Muscle layer of duodenum (tissue), 2 donors: ENCODE measurements around the gene NTRK1.

Experiments
- H3K27ac ChIP-seq: one replicate; pipeline ENCODE4 v1.7.0; 2013; ENCODE audit warnings: mild to moderate bottlenecking, low read length
- H3K27me3 ChIP-seq: one replicate; pipeline ENCODE4 v1.7.0; 2013; ENCODE audit warnings: low read depth, mild to moderate bottlenecking, control low read depth, low read length
- H3K36me3 ChIP-seq, 2 donors: one replicate each; pipeline ENCODE4 v1.7.0; 2013; ENCODE audit warnings: low read length in 2 of 2, control low read depth in 1 of 2, mild to moderate bottlenecking in 1 of 2; ENCODE audit not compliant: insufficient read depth in 2 of 2, control insufficient read depth in 1 of 2
- H3K4me1 ChIP-seq, 2 donors: one replicate each; pipeline ENCODE4 v1.7.0; 2013; ENCODE audit warnings: low read length in 2 of 2, mild to moderate bottlenecking in 2 of 2, control low read depth in 1 of 2, moderate library complexity in 1 of 2; ENCODE audit not compliant: insufficient read depth in 2 of 2, control insufficient read depth in 1 of 2
- H3K4me3 ChIP-seq, 2 donors: one replicate each; pipeline ENCODE4 v1.7.0; 2013; ENCODE audit warnings: low read length in 2 of 2, low read depth in 1 of 2, mild to moderate bottlenecking in 1 of 2
- H3K9me3 ChIP-seq, 2 donors: one replicate each; pipeline ENCODE4 v1.7.0; 2013; ENCODE audit warnings: low read length in 2 of 2, control low read depth in 1 of 2, mild to moderate bottlenecking in 1 of 2; ENCODE audit not compliant: control insufficient read depth in 1 of 2
- donor health status: healthy.

Gene NTRK1

DNA sequence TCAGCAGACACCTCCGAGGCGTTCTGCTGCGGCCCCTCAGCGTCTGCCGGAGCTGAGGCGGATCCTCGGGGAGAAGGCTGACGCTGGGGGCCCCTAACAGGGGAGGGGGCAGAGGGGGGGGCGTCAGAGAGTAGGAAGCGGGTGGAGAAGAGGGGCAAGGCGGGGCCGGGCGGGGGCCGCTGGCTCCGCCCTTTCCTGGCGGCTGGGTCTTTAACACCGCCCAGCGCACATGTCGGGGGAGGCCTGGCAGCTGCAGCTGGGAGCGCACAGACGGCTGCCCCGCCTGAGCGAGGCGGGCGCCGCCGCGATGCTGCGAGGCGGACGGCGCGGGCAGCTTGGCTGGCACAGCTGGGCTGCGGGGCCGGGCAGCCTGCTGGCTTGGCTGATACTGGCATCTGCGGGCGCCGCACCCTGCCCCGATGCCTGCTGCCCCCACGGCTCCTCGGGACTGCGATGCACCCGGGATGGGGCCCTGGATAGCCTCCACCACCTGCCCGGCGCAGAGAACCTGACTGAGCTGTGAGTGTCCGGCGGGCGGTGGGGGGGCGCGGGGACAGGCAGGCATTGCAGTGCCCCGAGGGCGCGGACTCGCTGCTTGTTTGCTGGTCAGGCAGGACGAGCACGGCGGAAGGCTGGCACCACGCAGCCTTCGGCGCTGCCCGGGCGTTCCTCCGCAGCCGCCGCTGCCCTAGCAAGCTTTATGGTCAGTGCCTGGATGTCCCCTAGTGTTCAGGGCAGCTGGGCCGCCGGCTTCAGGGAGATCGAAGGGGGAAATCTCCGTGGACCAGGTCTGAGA is at the start of gene NTRK1:
TSS of gene NTRK1 (plus strand) at position 238 of the 796 bp plus-strand sequence. CDS start at position 308, 70 bp downstream.
- Histone ChIP-seq H3K27me3 (peaks cover 70% of the 10 kb centered on the region), H3K4me3 (peak within 1 kb of the TSS; percentile 53 to 56), H3K36me3 (no peaks in the 10 kb centered on the region), H3K4me1 (peaks cover 4 to 29% of the 10 kb centered on the region in 2 donors), H3K9me3 (no peaks in the 10 kb centered on the region), H3K27ac (no peak within 1 kb of the TSS)

DNA sequence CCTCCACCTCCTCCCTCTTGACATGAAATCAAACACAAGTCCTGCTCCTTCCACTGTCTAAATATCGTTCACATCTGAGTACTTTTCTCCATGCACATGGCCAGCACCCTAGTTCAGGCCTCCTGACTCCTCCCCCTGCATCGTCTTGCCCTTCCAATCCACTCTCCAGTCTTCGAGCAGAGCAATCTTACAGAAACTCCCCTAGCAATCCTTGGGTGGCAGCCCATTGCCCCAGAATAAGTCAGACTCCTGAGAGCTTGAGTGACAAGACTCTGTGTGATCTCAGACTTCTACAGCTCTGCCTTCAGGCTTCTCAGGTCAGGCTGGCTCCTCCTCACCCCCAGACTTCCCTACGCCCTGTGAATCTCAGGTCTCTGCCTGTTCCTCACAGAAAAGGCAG is 49.5 kb upstream of the NTRK1 start:
- Histone ChIP-seq H3K4me3 (no peak overlapping the region), H3K9me3 (no peaks in the 10 kb centered on the region), H3K36me3 (no peaks in the 10 kb centered on the region), H3K27ac (no peak overlapping the region), H3K4me1 (peaks cover 0 to 36% of the 10 kb centered on the region in 2 donors), H3K27me3 (no peaks in the 10 kb centered on the region)

DNA sequence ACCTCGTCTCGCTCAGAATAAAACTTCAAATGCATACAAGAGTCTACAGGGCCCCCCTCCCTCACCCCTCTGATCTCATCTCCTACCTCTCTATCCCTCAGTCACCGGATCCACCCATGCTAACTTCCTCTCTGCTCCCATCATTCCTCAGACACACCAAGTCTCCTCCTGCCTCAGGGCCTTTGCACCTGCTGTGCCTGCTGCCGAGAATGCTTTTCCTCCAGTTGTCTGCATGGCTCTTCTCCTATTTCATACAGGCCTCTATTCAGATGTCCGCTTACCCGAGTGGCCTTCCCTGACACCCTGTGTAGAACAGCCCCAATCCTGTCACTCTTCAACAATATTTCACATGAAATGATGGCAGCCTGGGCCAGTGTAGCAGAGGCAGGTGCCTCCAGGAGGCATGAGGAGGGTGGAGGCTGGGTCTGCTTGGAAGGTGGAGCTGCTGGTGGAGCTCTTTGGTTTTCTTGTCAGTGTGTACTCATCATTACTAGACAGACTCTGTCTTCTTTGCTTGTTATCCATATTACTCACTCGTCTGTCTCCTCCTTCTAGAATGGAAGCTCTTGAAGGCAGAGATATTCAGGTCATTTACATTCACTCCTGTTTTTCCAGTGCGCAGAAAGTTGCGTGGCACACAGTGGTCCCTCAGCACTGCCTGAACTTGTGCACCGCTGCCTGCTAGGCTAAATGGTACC is 48.2 kb upstream of the NTRK1 start:
- H3K36me3 ChIP-seq = no peaks in the 10 kb centered on the region
- no peaks in the 10 kb centered on the region for H3K27me3 ChIP-seq
- H3K4me1 ChIP-seq = peaks cover 0 to 26% of the 10 kb centered on the region in 2 donors
- no peaks in the 10 kb centered on the region for H3K9me3 ChIP-seq
- H3K4me3 ChIP-seq = no peak overlapping the region
- H3K27ac ChIP-seq = no peak overlapping the region

DNA sequence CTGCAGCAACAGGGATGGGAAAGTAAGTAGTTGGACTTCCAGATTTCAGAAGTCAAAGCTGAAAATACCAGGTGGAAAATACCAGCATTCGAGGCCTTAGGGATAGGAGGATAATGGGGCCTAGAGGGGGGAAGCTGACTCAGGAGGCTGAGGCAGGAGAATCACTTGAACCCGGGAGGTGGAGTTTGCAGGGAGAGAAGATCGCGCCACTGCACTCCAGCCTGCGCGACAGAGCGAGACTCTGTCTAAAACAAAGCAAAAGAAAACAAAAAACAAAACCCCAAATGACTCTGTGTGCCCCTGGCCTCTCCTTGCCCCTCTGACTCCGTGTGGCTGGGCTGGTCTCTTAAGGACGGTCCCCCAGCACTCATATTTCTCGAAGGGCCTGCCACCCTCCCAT is 47.4 kb upstream of the NTRK1 start:
- Histone ChIP-seq H3K4me1 (peaks cover 0 to 26% of the 10 kb centered on the region in 2 donors), H3K27me3 (no peaks in the 10 kb centered on the region), H3K36me3 (no peaks in the 10 kb centered on the region), H3K27ac (no peak overlapping the region), H3K9me3 (no peaks in the 10 kb centered on the region), H3K4me3 (peak overlapping the region; percentile 48 to 63)

DNA sequence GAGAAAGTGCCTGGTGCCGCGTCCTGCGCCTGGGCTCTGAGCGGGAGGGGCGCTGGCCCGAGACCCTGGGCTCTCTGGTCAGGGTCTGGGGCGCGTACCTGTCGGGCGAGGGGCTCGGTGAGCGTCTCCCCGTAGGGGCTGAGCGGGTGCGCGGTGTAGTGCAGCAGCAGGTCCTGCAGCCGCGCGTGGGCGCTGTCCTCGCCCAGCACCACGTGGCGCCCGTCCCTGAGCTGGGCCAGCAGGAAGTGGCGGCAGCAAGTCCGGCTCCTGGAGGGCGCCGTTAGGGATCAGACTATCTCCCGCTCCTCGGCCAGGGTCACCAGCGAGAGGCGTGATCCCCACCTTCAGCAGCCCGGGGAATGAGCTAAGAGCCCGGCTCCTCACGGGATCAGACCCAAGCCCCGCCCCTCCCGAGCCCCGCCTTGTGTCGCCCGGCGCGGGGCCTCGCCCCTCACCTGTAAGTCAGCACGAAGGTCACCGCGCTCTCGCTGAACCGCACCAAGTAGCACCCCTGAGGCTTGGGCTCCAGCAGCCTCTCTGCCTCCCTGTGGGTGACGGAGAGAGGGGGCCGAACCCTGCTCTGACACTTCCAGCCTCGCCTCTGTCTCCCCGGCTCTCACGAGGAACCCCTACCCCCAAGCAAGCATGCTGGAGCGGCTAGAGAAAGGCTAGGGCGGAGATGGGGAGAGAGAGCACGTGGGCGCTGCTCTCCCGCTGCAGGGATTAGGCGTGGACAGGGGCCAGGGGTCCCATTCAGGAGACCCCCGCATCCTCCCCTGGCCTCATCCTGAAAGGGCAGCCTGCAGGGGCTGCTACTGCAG is 46.7 kb upstream of the NTRK1 start:
- H3K27ac ChIP-seq = no peak overlapping the region

DNA sequence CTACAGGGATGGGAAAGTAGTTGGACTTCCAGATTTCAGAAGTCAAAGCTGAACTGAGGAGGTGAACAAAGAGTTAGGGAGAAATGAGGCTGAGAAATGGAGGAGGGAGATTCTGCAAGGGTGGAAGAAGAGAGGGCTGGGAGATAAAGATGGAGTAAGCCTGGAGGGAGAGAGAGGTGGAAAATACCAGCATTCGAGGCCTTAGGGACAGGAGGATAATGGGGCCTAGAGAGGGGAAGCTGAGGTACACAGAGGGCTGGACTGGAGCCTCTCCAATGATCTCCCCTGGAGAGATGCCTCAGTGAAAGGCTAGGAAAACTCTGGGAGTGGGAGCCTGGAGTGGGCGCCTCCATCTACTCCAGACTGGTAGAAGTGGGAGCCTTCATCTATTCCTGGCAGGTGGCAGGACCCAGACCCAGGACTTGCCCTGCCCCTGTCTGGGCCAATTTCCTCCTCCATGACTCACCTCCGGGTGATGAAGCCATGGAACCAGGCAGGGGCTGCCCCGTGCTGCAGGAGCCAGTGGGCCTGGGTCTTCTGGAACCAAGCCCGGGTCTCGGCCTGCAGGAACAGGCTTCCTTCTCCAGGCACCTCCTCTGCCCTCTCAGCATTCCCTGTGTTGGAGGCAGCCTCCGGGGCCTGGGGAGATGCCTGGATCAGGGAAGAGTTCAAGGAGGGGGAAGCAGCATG is 45.9 kb upstream of the NTRK1 start:
- no peaks in the 10 kb centered on the region for H3K36me3 ChIP-seq
- peaks cover 0 to 26% of the 10 kb centered on the region in 2 donors for H3K4me1 ChIP-seq
- H3K27ac ChIP-seq = peak overlapping the region; percentile 74
- H3K4me3 ChIP-seq = peak overlapping the region; percentile 48 to 63
- H3K27me3 ChIP-seq = no peaks in the 10 kb centered on the region
- no peaks in the 10 kb centered on the region for H3K9me3 ChIP-seq

More for the DNA sequence above, 46.7 kb upstream of the NTRK1 start:
- H3K9me3 ChIP-seq = no peaks in the 10 kb centered on the region
- H3K4me3 ChIP-seq = peak overlapping the region; percentile 48 to 63
- no peaks in the 10 kb centered on the region for H3K27me3 ChIP-seq
- peaks cover 0 to 26% of the 10 kb centered on the region in 2 donors for H3K4me1 ChIP-seq
- no peaks in the 10 kb centered on the region for H3K36me3 ChIP-seq

DNA sequence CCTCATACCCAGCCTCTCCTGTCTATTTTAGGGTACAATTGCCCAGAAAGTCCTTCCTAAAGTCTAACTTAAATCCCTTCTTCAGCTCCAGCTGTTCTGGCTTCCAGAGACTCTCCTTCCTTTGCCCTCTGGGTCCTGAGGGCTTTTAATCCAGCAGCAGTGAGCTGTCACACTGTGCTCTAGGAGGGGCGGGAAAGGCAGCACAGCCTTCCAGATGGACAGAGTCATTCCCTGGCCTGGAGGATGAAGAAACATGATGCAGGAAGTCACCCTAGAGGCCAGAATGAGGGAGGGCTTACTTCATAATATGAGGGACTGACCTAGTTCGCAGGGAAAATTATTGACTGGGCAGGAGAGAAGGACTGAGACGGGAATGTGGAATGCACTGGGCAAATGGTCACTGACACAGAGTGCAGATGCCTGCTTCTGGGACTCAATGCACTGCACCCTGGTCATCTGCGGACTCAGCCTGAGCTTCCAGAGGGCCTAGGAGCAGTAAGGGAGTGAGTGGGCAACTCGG is 45.3 kb upstream of the NTRK1 start:
- Histone ChIP-seq H3K4me3 (peak overlapping the region; percentile 23 to 33), H3K4me1 (peaks cover 0 to 26% of the 10 kb centered on the region in 2 donors), H3K9me3 (no peaks in the 10 kb centered on the region), H3K27me3 (no peaks in the 10 kb centered on the region), H3K27ac (peak overlapping the region; percentile 74), H3K36me3 (no peaks in the 10 kb centered on the region)

DNA sequence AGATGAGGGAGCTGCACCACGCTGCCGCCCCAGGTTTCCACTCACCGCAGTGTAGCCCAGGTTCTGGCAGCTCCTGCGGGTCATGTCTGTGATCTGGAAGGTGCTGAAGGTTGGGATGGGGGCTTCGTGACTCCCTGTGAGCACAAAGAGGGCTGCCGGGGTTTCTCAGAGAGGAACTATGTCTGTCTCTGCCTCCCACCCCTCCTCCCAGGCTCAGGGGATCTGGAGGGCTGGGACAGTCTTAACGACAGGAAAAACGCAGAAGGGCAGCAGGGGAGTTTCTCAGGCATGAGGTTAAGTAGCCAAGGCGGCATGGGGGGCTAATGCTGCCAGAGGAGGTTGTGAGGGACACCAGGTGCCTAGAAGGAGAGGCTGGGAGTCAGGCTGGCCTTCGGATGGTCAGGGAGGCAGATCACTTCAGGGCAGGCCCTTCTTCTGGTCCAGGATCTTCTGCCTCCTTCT is 44.7 kb upstream of the NTRK1 start:
- peaks cover 0 to 26% of the 10 kb centered on the region in 2 donors for H3K4me1 ChIP-seq
- H3K9me3 ChIP-seq = no peaks in the 10 kb centered on the region
- H3K27ac ChIP-seq = peak overlapping the region; percentile 74
- H3K4me3 ChIP-seq = peak overlapping the region; percentile 23 to 33
- no peaks in the 10 kb centered on the region for H3K27me3 ChIP-seq
- H3K36me3 ChIP-seq = no peaks in the 10 kb centered on the region

DNA sequence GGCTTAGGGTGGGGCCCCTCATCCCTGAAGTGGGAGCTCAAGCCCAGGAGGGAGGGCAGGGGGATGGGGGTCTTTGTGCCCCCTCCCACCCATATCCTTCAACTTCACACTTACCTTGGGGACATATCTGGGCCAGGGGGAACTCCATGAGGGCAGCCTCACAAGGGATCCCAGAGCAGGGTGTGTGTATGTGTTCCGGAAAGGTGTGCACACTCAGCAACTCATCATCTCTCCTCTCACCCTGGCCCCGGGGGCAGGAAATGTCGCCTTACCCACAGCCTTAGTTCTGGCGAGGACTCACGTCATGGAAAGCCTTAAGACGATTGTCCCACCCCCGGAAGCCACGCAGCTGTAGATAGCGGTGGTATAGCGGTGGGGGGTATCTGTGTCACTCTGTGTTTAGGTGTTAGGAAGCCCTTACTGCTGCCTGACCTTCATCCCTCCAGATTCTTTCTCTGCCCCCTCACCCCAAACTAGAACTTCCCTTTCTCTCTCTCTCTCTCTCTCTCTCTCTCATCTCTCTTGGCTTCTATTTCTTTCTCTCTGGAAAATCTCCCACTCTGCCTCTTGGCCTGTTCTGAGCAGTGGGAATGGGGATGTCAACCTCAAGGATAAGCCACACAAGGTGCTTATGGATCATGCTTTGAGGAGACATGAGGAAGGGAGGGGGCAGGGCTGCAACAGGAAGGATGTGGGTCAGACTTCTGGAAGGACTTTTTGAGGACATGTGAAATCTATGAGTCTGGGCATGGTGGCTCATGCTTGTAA is 43.9 kb upstream of the NTRK1 start, which contains the start of gene SH2D2A:
TSS of gene SH2D2A (minus strand) at position 288 of the 768 bp plus-strand sequence. CDS start at position 148, 140 bp downstream.
- Histone ChIP-seq H3K4me1 (peaks cover 0 to 26% of the 10 kb centered on the region in 2 donors), H3K9me3 (no peaks in the 10 kb centered on the region), H3K27ac (peak within 1 kb of the TSS; percentile 74), H3K36me3 (no peaks in the 10 kb centered on the region), H3K27me3 (no peaks in the 10 kb centered on the region), H3K4me3 (peak within 1 kb of the TSS; percentile 23 to 33)

DNA sequence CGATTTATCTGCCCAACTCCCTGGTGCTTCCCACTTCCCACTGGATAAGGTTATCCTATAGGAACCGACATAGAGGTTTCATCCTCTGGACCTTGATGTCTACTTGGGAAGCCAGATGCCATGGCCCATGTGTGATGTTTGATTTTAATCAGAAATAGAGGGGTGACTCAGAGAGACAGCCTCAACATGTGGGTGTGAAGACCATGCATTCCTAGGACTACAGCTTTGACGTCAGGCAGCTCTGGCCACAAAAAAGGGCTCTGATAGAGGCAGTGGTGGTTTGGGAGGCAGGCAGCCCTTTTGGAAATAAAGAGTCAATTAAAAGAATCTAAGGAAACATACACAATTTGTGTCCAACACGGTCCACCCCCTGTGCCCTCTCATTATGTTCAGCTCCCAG is 38.9 kb upstream of the NTRK1 start:
- Histone ChIP-seq H3K4me3 (no peak overlapping the region), H3K36me3 (no peaks in the 10 kb centered on the region), H3K27me3 (no peaks in the 10 kb centered on the region)

More for the DNA sequence above, 38.9 kb upstream of the NTRK1 start:
- H3K4me1 ChIP-seq = no peaks in the 10 kb centered on the region
- no peaks in the 10 kb centered on the region for H3K9me3 ChIP-seq
- no peak overlapping the region for H3K27ac ChIP-seq
